DMS 273 (cell line): ENCODE measurements around the gene PRSS22.

Experiments used
- DNase-seq: peaks from one replicate; lab custom pipeline; 2025; ENCODE audit not compliant: unreplicated experiment; lab: John Stamatoyannopoulos, UW

PRSS22 gene

DNA sequence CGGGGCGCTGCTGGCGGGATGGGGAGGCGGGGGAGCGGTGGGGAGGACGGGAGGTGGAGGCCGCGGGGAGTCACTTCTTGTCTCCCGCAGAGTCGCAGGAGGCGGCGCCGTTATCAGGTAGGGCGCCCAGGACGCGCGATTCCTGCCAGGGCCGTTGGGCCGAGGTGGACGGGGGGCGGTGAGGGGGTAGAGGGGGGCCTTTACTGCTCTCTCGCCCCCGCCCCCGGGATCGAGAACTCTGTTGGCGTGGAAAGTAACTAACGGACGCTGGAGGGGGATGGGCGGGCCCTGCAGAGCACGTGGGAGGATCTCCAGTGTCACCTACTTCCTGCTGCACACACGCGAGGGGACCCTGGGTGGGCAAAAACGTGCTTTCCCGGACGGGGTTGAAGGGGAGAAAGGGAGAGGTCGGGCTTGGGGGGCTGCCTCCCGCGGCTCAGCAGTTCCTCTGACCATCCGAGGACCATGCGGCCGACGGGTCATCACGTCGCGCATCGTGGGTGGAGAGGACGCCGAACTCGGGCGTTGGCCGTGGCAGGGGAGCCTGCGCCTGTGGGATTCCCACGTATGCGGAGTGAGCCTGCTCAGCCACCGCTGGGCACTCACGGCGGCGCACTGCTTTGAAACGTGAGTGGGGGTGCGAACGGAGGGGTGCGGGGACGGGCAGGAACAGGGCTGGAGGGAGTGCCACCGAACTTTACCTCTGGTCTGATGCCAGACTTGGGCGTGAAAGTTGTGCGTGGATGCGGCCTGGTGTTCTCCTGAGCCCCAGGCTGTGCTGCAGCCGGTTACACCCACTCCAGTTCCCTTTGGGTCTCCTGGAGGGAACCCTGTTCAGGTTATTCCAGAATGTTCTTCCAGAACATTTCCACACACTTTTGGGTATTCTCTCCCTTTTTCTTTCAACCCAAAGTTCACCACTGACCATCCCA, 40.4 kb downstream of the PRSS22 start:
- DNase-seq, result no peak

DNA sequence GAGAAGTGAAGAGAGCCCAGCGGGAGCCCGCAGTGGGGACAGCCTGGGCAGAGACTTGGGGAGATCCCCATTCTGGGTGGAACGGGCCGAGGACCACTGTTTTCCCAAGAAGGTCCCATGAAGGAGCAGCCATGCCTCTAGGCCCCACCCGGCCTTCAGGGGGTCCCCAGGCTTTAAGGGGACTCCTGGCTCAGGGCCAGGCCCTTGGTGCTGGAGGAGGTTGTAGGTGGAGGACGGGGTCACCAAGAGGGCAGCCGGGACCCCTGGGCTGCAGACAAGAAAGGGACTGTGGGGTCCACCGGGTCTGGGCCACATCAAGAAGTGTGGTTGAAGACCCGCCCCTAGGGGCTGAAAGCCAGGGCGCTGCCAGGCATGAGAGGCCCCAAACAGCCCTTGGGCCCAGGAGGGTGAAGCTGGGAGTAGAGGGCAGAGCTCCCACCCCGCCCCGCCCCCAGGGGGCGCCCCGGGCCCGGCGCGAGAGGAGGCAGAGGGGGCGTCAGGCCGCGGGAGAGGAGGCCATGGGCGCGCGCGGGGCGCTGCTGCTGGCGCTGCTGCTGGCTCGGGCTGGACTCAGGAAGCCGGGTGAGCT, 41.1 kb downstream of the PRSS22 start, which contains the start of gene PRSS21:
Gene PRSS21 (plus strand): TSS at position 487 of the 589 bp plus-strand sequence. CDS start 32 bp downstream, at position 519.
- DNase-seq, result no peak

GRCh38 chr16:2815299-2815771, 42.6 kb downstream of the PRSS22 start:
- no peak for DNase-seq

DNA sequence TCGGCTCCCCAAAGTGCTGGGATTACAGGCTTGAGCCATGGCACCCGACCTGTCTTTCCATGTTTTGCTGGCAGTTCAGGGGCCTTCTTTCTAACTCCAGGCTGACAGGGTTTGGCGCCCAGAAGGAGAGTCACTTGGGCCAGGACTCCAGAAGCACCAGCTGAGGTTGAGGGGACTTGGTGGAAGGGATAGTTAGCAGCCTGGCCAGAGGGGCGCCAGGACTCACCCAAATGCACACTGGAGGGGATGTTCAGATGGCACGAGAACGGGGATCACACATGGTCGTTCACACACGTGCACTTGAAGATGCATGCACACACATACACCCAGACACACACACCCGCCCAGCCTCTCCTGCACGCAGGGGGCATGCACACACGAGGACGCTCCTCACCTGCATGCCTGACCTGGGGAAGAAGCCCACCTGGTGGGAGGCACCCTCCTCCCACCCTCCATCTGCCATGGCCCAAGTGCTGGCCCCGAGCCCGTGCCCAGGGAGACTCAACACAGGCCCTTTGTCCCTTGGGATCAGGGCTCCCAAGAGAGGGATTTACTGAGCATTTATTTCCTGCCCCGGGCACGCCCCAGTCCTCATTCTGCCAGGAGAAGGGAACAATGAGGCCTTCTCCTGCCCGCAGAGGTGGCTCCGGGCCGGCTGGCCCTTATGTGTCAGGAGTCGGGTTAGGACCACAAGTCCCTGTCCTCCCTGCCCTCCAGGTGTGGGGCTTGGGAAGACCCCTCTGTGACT, 43.2 kb downstream of the PRSS22 start:
- DNase-seq, result no peak

- DNase-seq, result no peak
These were observed 44.2 kb downstream of the PRSS22 start for GRCh38 chr16:2813771-2814221.

DNA sequence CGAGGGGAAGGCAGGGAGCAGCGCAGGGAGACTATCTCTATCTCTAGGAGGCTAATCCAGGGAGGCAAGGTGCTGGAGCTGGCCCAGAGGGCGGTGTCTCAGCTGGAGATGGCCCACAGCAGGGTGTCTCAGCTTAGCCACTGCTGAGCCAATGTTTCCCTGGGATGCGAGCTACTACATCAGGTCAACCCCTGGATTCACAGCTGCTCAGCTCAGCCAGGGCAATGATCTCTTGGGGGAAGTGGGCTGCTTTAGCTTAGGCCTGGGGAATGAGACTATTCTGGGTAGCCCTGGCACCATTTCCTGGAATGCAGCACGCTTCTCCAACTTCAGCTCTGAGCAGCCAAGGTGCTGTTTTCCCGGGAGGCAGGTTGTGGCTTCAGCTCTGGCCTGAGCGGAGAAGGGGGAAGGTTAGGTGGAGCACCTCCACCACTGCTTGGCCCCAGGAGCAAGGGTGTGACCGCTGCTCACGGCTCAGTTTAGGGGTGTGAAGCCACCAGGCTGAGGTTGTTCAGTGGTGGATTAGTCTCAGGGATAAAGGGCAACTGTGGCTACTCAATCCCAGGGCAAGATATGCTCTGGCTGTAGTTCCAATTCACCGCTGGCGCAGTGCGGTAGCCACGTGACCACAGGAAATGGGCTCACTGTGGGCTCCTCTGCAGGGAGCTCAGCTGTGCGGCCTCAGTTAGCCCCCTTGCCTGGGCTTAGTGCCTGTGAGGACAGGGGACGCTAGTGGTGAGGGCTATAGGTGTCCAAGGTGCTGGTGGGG, 46.1 kb downstream of the PRSS22 start:
- no peak for DNase-seq

DNA sequence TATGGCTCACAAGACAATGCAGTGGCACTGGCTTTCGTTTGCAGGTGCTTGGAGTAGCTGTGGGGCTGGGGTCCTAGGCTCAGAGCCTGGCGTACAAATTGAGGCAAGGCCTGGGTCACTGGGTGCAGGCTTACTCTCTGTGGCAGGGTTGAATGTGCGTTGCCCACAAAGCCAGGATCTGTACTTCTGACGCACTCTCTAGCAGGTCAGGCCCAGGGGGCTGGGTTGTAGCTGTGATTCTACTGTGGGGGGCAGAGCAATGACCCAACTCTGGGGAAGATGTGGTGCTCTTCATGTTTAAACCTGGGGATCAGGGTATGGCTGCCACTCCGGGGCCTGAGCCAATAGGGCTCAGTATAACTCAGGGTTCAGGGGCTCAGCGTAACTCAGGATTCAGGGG, 47.3 kb downstream of the PRSS22 start:
- DNase-seq, result no peak

DNA sequence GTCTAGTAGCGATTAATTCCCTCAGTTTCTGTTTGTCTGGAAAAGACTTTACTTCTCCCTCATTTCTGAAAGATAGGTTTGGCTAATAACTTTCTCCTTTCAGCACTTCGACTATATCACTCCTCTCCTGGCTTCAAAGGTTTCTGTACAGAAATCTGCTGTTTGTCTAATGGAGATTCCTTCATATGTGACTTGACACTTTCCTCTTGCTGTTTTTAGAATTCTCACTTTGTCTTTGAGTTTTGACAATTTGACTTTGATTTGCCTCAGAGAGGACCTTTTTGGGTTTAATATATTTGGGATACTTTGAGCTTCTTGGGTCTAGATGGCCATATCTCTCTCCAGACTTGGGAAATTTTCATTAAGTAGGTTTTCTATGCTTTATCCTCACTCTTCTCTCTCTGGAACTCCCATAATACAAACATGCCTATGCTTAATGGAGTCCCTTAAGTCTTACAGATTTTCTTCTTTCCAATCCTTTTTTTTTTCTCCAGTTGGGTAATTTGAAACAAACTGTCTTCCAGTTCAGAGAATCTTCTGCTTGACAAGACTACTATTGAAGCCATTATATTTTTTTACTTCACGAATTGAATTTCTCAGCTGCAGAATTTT, 48.7 kb downstream of the PRSS22 start:
- no peak for DNase-seq

- DNase-seq, result no peak
These were observed 49.8 kb downstream of the PRSS22 start for GRCh38 chr16:2808181-2808580.

GRCh38 chr16:2806286-2806685, 51.7 kb downstream of the PRSS22 start:
- DNase-seq, result no peak

DNA sequence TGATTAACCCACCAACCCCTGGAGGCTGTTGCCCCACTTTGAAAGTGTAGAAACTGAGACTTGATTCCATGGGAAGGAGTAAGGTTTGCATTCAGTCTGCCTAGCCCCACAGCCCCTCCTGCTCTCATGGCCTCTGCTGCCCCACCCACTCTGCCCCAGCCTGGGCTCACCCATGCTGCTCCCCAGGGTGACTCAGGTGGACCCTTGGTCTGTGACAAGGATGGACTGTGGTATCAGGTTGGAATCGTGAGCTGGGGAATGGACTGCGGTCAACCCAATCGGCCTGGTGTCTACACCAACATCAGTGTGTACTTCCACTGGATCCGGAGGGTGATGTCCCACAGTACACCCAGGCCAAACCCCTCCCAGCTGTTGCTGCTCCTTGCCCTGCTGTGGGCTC, 53.2 kb downstream of the PRSS22 start:
- no peak for DNase-seq

- DNase-seq, result no peak
These were observed 54.3 kb downstream of the PRSS22 start for GRCh38 chr16:2803545-2804195.
